ENCODE measurements around the gene BLOC1S4.
A peak's percentile ranks its signal among the peaks of the same experiment; 100 is the strongest.

The BLOC1S4 gene

GRCh38 chr4:6682862-6683590, 32.9 kb upstream of the BLOC1S4 start:
- TF ChIP-seq POLR2A (IDR thresholded peaks at IDR 0.05; ENCODE audit: low read length) (no peak), GATA1 (IDR thresholded peaks at IDR 0.05; ENCODE audit: low read depth, low read length) (no peak)
- DNase-seq = no peak

- DNase-seq = no peak
- TF ChIP-seq GATA1 (IDR thresholded peaks at IDR 0.05; ENCODE audit: low read depth, low read length) (no peak), POLR2A (IDR thresholded peaks at IDR 0.05; ENCODE audit: low read length) (no peak)
These were observed 31.3 kb upstream of the BLOC1S4 start for GRCh38 chr4:6684656-6685055.

GRCh38 chr4:6686104-6686787, 29.7 kb upstream of the BLOC1S4 start:
- DNase-seq = no peak
- TF ChIP-seq GATA1 (IDR thresholded peaks at IDR 0.05; ENCODE audit: low read depth, low read length) (no peak), POLR2A (IDR thresholded peaks at IDR 0.05; ENCODE audit: low read length) (no peak)

GRCh38 chr4:6687947-6688878, 27.8 kb upstream of the BLOC1S4 start:
- TF ChIP-seq GATA1 (IDR thresholded peaks at IDR 0.05; ENCODE audit: low read depth, low read length) = no peak
- no peak for TF ChIP-seq POLR2A (IDR thresholded peaks at IDR 0.05; ENCODE audit: low read length)
- DNase-seq = no peak

- no peak for TF ChIP-seq GATA1 (IDR thresholded peaks at IDR 0.05; ENCODE audit: low read depth, low read length)
- no peak for TF ChIP-seq POLR2A (IDR thresholded peaks at IDR 0.05; ENCODE audit: low read length)
- peak; percentile 26 to 44 for DNase-seq
These were observed 27.0 kb upstream of the BLOC1S4 start for GRCh38 chr4:6688879-6689505.

GRCh38 chr4:6689506-6689960, 26.4 kb upstream of the BLOC1S4 start:
- no peak for DNase-seq
- TF ChIP-seq POLR2A (IDR thresholded peaks at IDR 0.05; ENCODE audit: low read length) = no peak

GRCh38 chr4:6692379-6692778, 23.6 kb upstream of the BLOC1S4 start:
- no peak for DNase-seq
- TF ChIP-seq POLR2A (IDR thresholded peaks at IDR 0.05; ENCODE audit: low read length) (no peak), GATA1 (IDR thresholded peaks at IDR 0.05; ENCODE audit: low read depth, low read length) (no peak)

- DNase-seq = no peak
- TF ChIP-seq GATA1 (IDR thresholded peaks at IDR 0.05; ENCODE audit: low read depth, low read length) (no peak), POLR2A (IDR thresholded peaks at IDR 0.05; ENCODE audit: low read length) (no peak)
These were observed 23.2 kb upstream of the BLOC1S4 start for GRCh38 chr4:6692806-6693205.

GRCh38 chr4:6693231-6694176, 22.5 kb upstream of the BLOC1S4 start, which contains the start of gene S100P:
Gene S100P (plus strand): TSS chr4:6693878. CDS start chr4:6693933, 55 bp downstream.
- DNase-seq = peak in 1 of 2 experiments; percentile 36

GRCh38 chr4:6694177-6694901, 21.6 kb upstream of the BLOC1S4 start:
- DNase-seq = no peak
- TF ChIP-seq GATA1 (IDR thresholded peaks at IDR 0.05; ENCODE audit: low read depth, low read length) (no peak), POLR2A (IDR thresholded peaks at IDR 0.05; ENCODE audit: low read length) (no peak)

More at GRCh38 chr4:6693231-6694176, 22.5 kb upstream of the BLOC1S4 start, which contains the start of gene S100P:
- TF ChIP-seq POLR2A (IDR thresholded peaks at IDR 0.05; ENCODE audit: low read length) = no peak
- TF ChIP-seq GATA1 (IDR thresholded peaks at IDR 0.05; ENCODE audit: low read depth, low read length) = no peak

GRCh38 chr4:6695660-6696610, 20.0 kb upstream of the BLOC1S4 start:
- DNase-seq = peak; percentile 79 to 82
- TF ChIP-seq GATA1 (IDR thresholded peaks at IDR 0.05; ENCODE audit: low read depth, low read length) = no peak
- no peak for TF ChIP-seq POLR2A (IDR thresholded peaks at IDR 0.05; ENCODE audit: low read length)
